ENCODE results near the gene RNF224. TPM values are rescaled to one million over a fixed set of nuclear protein-coding genes. Genes with fewer than 3 reads are reported as not detected.
"Not testable (repeated sequence)": the region's sequence is repeated elsewhere in the genome, so short reads cannot be mapped to it uniquely, and the experiment has no call there.

The RNF224 gene
- total RNA-seq, 1 experiment from 2014 or later = 0.37 TPM

GRCh38 chr9:137236238-137236935 is 9.1 kb downstream of the RNF224 start:
- no peak overlapping the region for H3K27ac ChIP-seq (ENCODE audit: low read length)
- no peak overlapping the region for H2AFZ ChIP-seq (ENCODE audit: low read length)
- peak; percentile 95 for DNase-seq
- peak overlapping the region; percentile 30; the same call in 1 of the 2 replicates for H3K4me3 ChIP-seq (ENCODE audit: low read length)
- no peaks in the 10 kb centered on the region for H3K36me3 ChIP-seq (ENCODE audit: insufficient read depth, low read length)
- no peaks in the 10 kb centered on the region for H3K27me3 ChIP-seq (ENCODE audit: low read length)
- H4K20me1 ChIP-seq (ENCODE audit: insufficient read depth, low read depth, low read length) = peaks cover 35% of the 10 kb centered on the region; the same call in 1 of the 2 replicates
- peaks cover 54% of the 10 kb centered on the region for H3K4me1 ChIP-seq (ENCODE audit: low read length)
- no peaks in the 10 kb centered on the region for H3K9me3 ChIP-seq (ENCODE audit: low read length)
- H3K9ac ChIP-seq (ENCODE audit: low read length) = peak overlapping the region; percentile 36
- peak overlapping the region; percentile 52 for H3K4me2 ChIP-seq (ENCODE audit: low read depth, low read length, poor library complexity, severe bottlenecking)
- H3K79me2 ChIP-seq (ENCODE audit: low read length) = no peaks in the 10 kb centered on the region
- no peaks in the 10 kb centered on the region for H3K9me2 ChIP-seq (replicated peaks; ENCODE audit: insufficient read depth, low read length)

GRCh38 chr9:137236936-137237421 is 9.7 kb downstream of the RNF224 start:
- H3K79me2 ChIP-seq (ENCODE audit: low read length) = 0 out of 2 replicates have a peak, but pooled peaks cover 4% of the 10 kb centered on the region
- no peaks in the 10 kb centered on the region for H3K9me3 ChIP-seq (ENCODE audit: low read length)
- H3K4me1 ChIP-seq (ENCODE audit: low read length) = peaks cover 55% of the 10 kb centered on the region
- H3K4me3 ChIP-seq (ENCODE audit: low read length) = peak overlapping the region; percentile 30; the same call in 1 of the 2 replicates
- H3K27me3 ChIP-seq (ENCODE audit: low read length) = no peaks in the 10 kb centered on the region
- H3K9ac ChIP-seq (ENCODE audit: low read length) = peak overlapping the region; percentile 36
- H3K27ac ChIP-seq (ENCODE audit: low read length) = no peak overlapping the region
- peak overlapping the region; percentile 52 for H3K4me2 ChIP-seq (ENCODE audit: low read depth, low read length, poor library complexity, severe bottlenecking)
- no peak for DNase-seq
- H2AFZ ChIP-seq (ENCODE audit: low read length) = no peak overlapping the region
- peaks cover 4% of the 10 kb centered on the region for H3K36me3 ChIP-seq (ENCODE audit: insufficient read depth, low read length)
- no peaks in the 10 kb centered on the region for H3K9me2 ChIP-seq (replicated peaks; ENCODE audit: insufficient read depth, low read length)
- H4K20me1 ChIP-seq (ENCODE audit: insufficient read depth, low read depth, low read length) = peaks cover 40% of the 10 kb centered on the region

- Histone ChIP-seq H3K9ac (ENCODE audit: low read length) (peak overlapping the region; percentile 25; the same call in 1 of the 2 replicates), H3K27ac (ENCODE audit: low read length) (no peak overlapping the region), H3K4me2 (ENCODE audit: low read depth, low read length, poor library complexity, severe bottlenecking) (peak overlapping the region; percentile 9), H3K4me1 (ENCODE audit: low read length) (peaks cover 65% of the 10 kb centered on the region), H4K20me1 (ENCODE audit: insufficient read depth, low read depth, low read length) (peaks cover 51% of the 10 kb centered on the region), H2AFZ (ENCODE audit: low read length) (no peak overlapping the region), H3K4me3 (ENCODE audit: low read length) (no peak overlapping the region), H3K9me3 (ENCODE audit: low read length) (no peaks in the 10 kb centered on the region), H3K79me2 (ENCODE audit: low read length) (0 out of 2 replicates have a peak, but pooled peaks cover 5% of the 10 kb centered on the region), H3K36me3 (ENCODE audit: insufficient read depth, low read length) (peaks cover 15% of the 10 kb centered on the region), H3K27me3 (ENCODE audit: low read length) (no peaks in the 10 kb centered on the region), H3K9me2 (replicated peaks; ENCODE audit: insufficient read depth, low read length) (no peaks in the 10 kb centered on the region)
- DNase-seq = no peak
Observed at GRCh38 chr9:137237759-137238726, 10.7 kb downstream of the RNF224 start.

GRCh38 chr9:137239541-137240200 is 12.4 kb downstream of the RNF224 start:
- Histone ChIP-seq H3K4me1 (ENCODE audit: low read length) (peaks cover 58% of the 10 kb centered on the region), H3K36me3 (ENCODE audit: insufficient read depth, low read length) (peaks cover 17% of the 10 kb centered on the region), H3K4me3 (ENCODE audit: low read length) (peak overlapping the region; percentile 85), H3K4me2 (ENCODE audit: low read depth, low read length, poor library complexity, severe bottlenecking) (peak overlapping the region; percentile 98), H2AFZ (ENCODE audit: low read length) (peak overlapping the region; percentile 77), H3K9ac (ENCODE audit: low read length) (peak overlapping the region; percentile 97), H4K20me1 (ENCODE audit: insufficient read depth, low read depth, low read length) (peaks cover 53% of the 10 kb centered on the region), H3K27ac (ENCODE audit: low read length) (peak overlapping the region; percentile 88)
- H3K9me2 ChIP-seq (replicated peaks; ENCODE audit: insufficient read depth, low read length); H3K9me3 ChIP-seq (ENCODE audit: low read length); H3K27me3 ChIP-seq (ENCODE audit: low read length); H3K79me2 ChIP-seq (ENCODE audit: low read length); DNase-seq: not testable (repeated sequence)

- peak overlapping the region; percentile 77 for H2AFZ ChIP-seq (ENCODE audit: low read length)
- peak overlapping the region; percentile 98 for H3K4me2 ChIP-seq (ENCODE audit: low read depth, low read length, poor library complexity, severe bottlenecking)
- H3K9me3 ChIP-seq (ENCODE audit: low read length) = no peaks in the 10 kb centered on the region
- H3K27ac ChIP-seq (ENCODE audit: low read length) = peak overlapping the region; percentile 88
- peaks cover 46% of the 10 kb centered on the region for H4K20me1 ChIP-seq (ENCODE audit: insufficient read depth, low read depth, low read length)
- peak overlapping the region; percentile 85 for H3K4me3 ChIP-seq (ENCODE audit: low read length)
- H3K79me2 ChIP-seq (ENCODE audit: low read length) = 0 out of 2 replicates have a peak, but pooled peaks cover 5% of the 10 kb centered on the region
- H3K4me1 ChIP-seq (ENCODE audit: low read length) = peaks cover 51% of the 10 kb centered on the region
- H3K36me3 ChIP-seq (ENCODE audit: insufficient read depth, low read length) = peaks cover 17% of the 10 kb centered on the region
- no peaks in the 10 kb centered on the region for H3K9me2 ChIP-seq (replicated peaks; ENCODE audit: insufficient read depth, low read length)
- DNase-seq = peak; percentile 88
- H3K27me3 ChIP-seq (ENCODE audit: low read length) = no peaks in the 10 kb centered on the region
- H3K9ac ChIP-seq (ENCODE audit: low read length) = peak overlapping the region; percentile 97
Observed at GRCh38 chr9:137240318-137240840, 13.1 kb downstream of the RNF224 start.

- Histone ChIP-seq H3K9ac (ENCODE audit: low read length) (peak within 1 kb of the TSS; percentile 97), H2AFZ (ENCODE audit: low read length) (peak within 1 kb of the TSS; percentile 77), H3K4me3 (ENCODE audit: low read length) (peak within 1 kb of the TSS; percentile 98), H3K4me1 (ENCODE audit: low read length) (peaks cover 45% of the 10 kb centered on the region), H3K36me3 (ENCODE audit: insufficient read depth, low read length) (peaks cover 17% of the 10 kb centered on the region), H3K79me2 (ENCODE audit: low read length) (0 out of 2 replicates have a peak, but pooled peaks cover 5% of the 10 kb centered on the region), H3K9me2 (replicated peaks; ENCODE audit: insufficient read depth, low read length) (no peaks in the 10 kb centered on the region), H4K20me1 (ENCODE audit: insufficient read depth, low read depth, low read length) (peaks cover 40% of the 10 kb centered on the region), H3K27me3 (ENCODE audit: low read length) (no peaks in the 10 kb centered on the region), H3K9me3 (ENCODE audit: low read length) (no peaks in the 10 kb centered on the region), H3K27ac (ENCODE audit: low read length) (peak within 1 kb of the TSS; percentile 88), H3K4me2 (ENCODE audit: low read depth, low read length, poor library complexity, severe bottlenecking) (peak within 1 kb of the TSS; percentile 98)
- peak; percentile 100 for DNase-seq
Observed at GRCh38 chr9:137240841-137241489, 13.7 kb downstream of the RNF224 start, which contains the start of gene TUBB4B. Gene TUBB4B (plus strand): TSS chr9:137241287. CDS start chr9:137241361, 74 bp downstream.

Measured in Karpas-422 (cell line).